ENCODE data around the gene GPC3. TPM values are rescaled to one million over a fixed set of nuclear protein-coding genes. Genes with fewer than 3 reads are reported as not detected.

GPC3 gene
- polyA plus RNA-seq, 3 donors = not detected

DNA sequence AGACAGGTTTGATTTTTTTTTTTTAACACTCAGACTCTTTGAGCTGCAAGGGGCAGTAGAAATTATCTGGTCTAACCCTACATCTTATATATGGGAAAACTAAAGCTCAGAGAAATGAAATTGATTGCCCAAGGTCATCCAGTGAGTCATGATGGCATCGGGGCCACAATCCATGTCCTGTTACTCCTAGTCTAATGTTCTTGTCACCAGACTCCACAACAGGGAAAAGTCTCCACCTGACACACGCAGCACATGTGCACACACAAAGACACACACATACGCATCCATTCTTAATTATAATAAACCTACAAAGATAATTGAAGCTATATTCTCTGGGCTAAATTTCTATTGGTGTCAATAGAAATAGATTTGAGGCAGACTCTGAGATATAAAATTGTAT, 48.4 kb downstream of the GPC3 start:
- Mint-ChIP-seq H3K27me3 (ENCODE audit: low read depth in 3 of 3) (no peaks in the 10 kb centered on the region), H3K27ac (no peak overlapping the region), H3K4me1 (no peaks in the 10 kb centered on the region), H3K4me3 (no peak overlapping the region), H3K9me3 (peaks cover 0 to 2% (median 0%) of the 10 kb centered on the region in 7 donors), H3K36me3 (no peaks in the 10 kb centered on the region)
- TF ChIP-seq, protein P1, sequence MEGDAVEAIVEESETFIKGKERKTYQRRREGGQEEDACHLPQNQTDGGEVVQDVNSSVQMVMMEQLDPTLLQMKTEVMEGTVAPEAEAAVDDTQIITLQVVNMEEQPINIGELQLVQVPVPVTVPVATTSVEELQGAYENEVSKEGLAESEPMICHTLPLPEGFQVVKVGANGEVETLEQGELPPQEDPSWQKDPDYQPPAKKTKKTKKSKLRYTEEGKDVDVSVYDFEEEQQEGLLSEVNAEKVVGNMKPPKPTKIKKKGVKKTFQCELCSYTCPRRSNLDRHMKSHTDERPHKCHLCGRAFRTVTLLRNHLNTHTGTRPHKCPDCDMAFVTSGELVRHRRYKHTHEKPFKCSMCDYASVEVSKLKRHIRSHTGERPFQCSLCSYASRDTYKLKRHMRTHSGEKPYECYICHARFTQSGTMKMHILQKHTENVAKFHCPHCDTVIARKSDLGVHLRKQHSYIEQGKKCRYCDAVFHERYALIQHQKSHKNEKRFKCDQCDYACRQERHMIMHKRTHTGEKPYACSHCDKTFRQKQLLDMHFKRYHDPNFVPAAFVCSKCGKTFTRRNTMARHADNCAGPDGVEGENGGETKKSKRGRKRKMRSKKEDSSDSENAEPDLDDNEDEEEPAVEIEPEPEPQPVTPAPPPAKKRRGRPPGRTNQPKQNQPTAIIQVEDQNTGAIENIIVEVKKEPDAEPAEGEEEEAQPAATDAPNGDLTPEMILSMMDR (IDR thresholded peaks at IDR 0.05) = no peak
- H3K4me2 ChIP-seq (replicated peaks; ENCODE audit: extremely low read depth, low read length, poor library complexity, severe bottlenecking) = no peak overlapping the region
- H2AFZ ChIP-seq (ENCODE audit: insufficient read depth, low read depth, low read length, poor library complexity, severe bottlenecking) = no peak overlapping the region
- H3K4me1 ChIP-seq (ENCODE audit: control insufficient read depth in 1 of 2, insufficient read depth in 2 of 2, low read length in 2 of 2) = no peaks in the 10 kb centered on the region
- intact Hi-C loops (cut with micrococcal nuclease) = no loop called here
- no peaks in the 10 kb centered on the region for H4K20me1 ChIP-seq (ENCODE audit: insufficient read depth, low read length)
- no CpG with 5 or more reads among the region's 3 CpGs for WGBS (ENCODE audit: insufficient coverage)
- no peak for DNase-seq
- H3K27ac ChIP-seq (ENCODE audit: low read depth in 1 of 2, low read length in 2 of 2) = no peak overlapping the region
- peaks cover 0 to 5% of the 10 kb centered on the region in 2 donors for H3K27me3 ChIP-seq (ENCODE audit: control insufficient read depth in 2 of 2, insufficient read depth in 2 of 2, low read length in 2 of 2)
- no peak overlapping the region for H3K9ac ChIP-seq (ENCODE audit: insufficient read depth, low read length, poor library complexity, severe bottlenecking)
- H3K36me3 ChIP-seq (replicated peaks in 1 of 2; ENCODE audit: control insufficient read depth in 1 of 2, insufficient read depth in 2 of 2, low read length in 2 of 2) = no peaks in the 10 kb centered on the region
- no peaks in the 10 kb centered on the region for H3K9me3 ChIP-seq (replicated peaks in 1 of 2; ENCODE audit: control insufficient read depth in 1 of 2, insufficient read depth in 1 of 2, low read length in 2 of 2)
- no peak overlapping the region for H3K4me3 ChIP-seq (replicated peaks in 1 of 3; ENCODE audit: low read depth in 2 of 3, low read length in 3 of 3)
- H3K79me2 ChIP-seq (ENCODE audit: insufficient read depth, low read length) = no peaks in the 10 kb centered on the region

DNA sequence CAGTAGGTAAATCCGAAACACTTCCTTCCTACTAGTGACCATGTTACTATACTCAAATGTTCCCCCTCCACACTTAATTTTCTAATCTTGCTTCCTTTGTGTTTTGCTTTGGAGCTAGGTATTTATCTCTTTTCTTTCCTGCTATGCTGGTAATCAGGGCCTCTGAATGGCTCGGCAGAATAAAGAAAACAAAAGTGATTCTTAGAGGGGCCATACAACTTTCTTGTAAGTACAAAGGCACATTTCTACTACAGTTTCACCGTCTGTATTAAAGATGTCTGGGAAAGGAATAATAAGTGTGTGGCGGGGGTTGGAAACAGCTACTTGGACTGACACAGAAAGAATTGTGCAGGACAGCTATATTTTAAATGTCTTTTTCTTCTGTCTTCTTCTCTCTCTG, 50.3 kb downstream of the GPC3 start:
- intact Hi-C loops (cut with micrococcal nuclease) = no loop called here
- no peak overlapping the region for H3K4me2 ChIP-seq (replicated peaks; ENCODE audit: extremely low read depth, low read length, poor library complexity, severe bottlenecking)
- H3K9me3 ChIP-seq (replicated peaks in 1 of 2; ENCODE audit: control insufficient read depth in 1 of 2, insufficient read depth in 1 of 2, low read length in 2 of 2) = no peaks in the 10 kb centered on the region
- peaks cover 0 to 4% (median 0%) of the 10 kb centered on the region in 7 donors for H3K9me3 Mint-ChIP-seq
- H3K36me3 Mint-ChIP-seq = no peaks in the 10 kb centered on the region
- peaks cover 0 to 3% of the 10 kb centered on the region in 2 donors for H3K27me3 ChIP-seq (ENCODE audit: control insufficient read depth in 2 of 2, insufficient read depth in 2 of 2, low read length in 2 of 2)
- peaks cover 0 to 3% (median 0%) of the 10 kb centered on the region in 3 donors for H3K27me3 Mint-ChIP-seq (ENCODE audit: low read depth in 3 of 3)
- DNase-seq = no peak
- H3K9ac ChIP-seq (ENCODE audit: insufficient read depth, low read length, poor library complexity, severe bottlenecking) = no peak overlapping the region
- no peaks in the 10 kb centered on the region for H3K79me2 ChIP-seq (ENCODE audit: insufficient read depth, low read length)
- TF ChIP-seq, protein P1 (IDR thresholded peaks at IDR 0.05) = no peak
- H4K20me1 ChIP-seq (ENCODE audit: insufficient read depth, low read length) = no peaks in the 10 kb centered on the region
- no peak overlapping the region for H3K27ac ChIP-seq (ENCODE audit: low read depth in 1 of 2, low read length in 2 of 2)
- H2AFZ ChIP-seq (ENCODE audit: insufficient read depth, low read depth, low read length, poor library complexity, severe bottlenecking) = no peak overlapping the region
- no peaks in the 10 kb centered on the region for H3K36me3 ChIP-seq (replicated peaks in 1 of 2; ENCODE audit: control insufficient read depth in 1 of 2, insufficient read depth in 2 of 2, low read length in 2 of 2)
- H3K27ac Mint-ChIP-seq = no peak overlapping the region
- no peaks in the 10 kb centered on the region for H3K4me1 ChIP-seq (ENCODE audit: control insufficient read depth in 1 of 2, insufficient read depth in 2 of 2, low read length in 2 of 2)
- no CpG with 5 or more reads among the region's 4 CpGs for WGBS (ENCODE audit: insufficient coverage)
- no peaks in the 10 kb centered on the region for H3K4me1 Mint-ChIP-seq
- no peak overlapping the region for H3K4me3 Mint-ChIP-seq
- no peak overlapping the region for H3K4me3 ChIP-seq (replicated peaks in 1 of 3; ENCODE audit: low read depth in 2 of 3, low read length in 3 of 3)
